Medulla oblongata (tissue), 1 donor: Measurements from ENCODE around the gene SDR39U1.

ENCODE experiments used
- DNase-seq: peaks from one replicate; pipeline ENCODE4 v3.0.0-alpha.2; 2015; ENCODE audit errors: extremely low spot score

Gene SDR39U1

DNA sequence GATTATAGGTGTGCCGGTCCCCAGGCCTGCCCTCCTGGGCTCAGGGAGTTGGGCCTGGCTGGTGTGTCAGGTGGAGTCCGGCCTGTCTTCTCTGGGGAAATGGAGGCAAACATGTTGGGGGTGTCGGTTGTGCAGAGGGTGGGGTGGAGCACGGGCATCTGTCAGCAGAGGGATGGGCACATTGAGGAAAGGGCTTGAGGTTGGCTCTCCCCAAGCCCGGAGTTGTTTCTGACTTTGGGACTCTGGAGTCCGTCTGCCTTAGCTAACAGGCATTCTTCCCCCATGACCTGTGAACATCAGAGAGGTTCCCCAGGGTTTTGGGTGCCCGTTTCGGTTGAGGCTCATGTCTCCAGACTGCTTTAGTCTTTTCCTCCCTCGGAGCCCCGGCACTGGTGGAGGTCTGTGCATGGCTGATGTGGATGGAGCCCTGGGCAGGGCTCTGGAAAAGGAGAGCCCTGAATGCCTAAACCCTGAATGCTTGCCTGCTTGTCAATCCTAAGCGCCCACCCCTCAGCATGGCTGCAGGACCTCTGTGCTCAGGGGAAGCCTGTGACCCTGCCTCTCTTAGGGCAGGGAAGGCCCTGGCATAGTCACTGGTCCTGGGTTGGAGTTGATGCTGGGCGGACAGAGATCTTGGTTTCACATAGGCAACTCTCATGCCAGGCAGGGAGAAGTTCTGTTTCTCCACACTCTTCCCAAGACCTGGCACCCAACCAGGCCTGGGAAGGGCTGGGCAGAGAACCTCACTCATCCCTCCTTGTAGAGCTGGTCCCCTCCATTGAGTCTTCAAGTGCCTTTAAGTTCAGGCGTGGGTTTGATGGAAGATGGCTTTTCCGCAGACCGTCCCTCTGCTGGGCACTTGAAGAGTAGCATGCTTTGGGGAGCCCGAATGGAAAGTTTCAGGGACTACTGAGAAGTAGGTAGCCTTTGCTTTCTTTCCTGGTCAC lies 30.9 kb downstream of the SDR39U1 start:
- no peak for DNase-seq

DNA sequence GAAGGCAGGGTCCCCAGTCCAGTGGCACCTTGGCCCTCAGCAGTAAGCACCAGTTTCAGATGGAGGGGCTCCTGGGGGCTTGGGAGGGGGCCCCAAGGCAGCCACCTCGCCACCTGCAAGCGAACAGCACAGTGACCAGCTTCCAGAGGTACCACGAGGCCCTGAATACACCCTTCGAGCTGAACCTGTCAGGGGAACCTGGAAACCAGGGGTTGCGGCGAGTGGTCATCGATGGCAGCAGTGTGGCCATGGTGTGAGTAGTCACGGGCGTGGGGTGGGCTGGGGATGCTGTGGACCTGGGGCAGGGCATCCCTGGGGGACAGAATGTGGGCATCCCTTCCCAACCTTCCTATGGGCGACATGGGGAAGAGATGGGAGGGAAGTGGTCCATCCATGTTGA lies 32.6 kb downstream of the SDR39U1 start:
- DNase-seq: no peak

- no peak for DNase-seq
Observed at GRCh38 chr14:24409192-24409591, 33.4 kb downstream of the SDR39U1 start.

GRCh38 chr14:24408764-24409163 lies 33.8 kb downstream of the SDR39U1 start:
- DNase-seq: no peak

- DNase-seq: no peak
Observed at GRCh38 chr14:24407608-24408325, 34.8 kb downstream of the SDR39U1 start.

DNA sequence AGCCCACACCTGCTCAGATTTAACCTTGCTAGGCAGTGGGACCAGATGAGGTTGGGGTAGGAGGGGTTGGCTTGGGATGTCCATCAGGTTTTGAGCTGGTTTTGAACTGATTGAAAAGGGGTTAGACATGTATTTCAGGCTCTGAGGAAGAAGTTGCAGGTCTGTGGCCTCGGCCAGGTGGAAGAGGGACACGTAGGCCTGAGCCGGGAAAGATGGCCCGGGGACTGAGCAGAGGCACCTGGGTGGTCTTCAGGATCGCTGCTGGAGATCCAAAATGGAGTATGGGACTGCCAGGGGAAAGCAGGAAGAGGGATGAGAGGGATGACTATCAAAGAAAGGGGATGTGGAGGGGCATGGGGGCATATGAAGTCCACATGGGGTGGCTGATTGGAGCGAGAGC lies 36.2 kb downstream of the SDR39U1 start:
- no peak for DNase-seq

GRCh38 chr14:24404814-24405213 lies 37.8 kb downstream of the SDR39U1 start:
- DNase-seq: no peak

DNA sequence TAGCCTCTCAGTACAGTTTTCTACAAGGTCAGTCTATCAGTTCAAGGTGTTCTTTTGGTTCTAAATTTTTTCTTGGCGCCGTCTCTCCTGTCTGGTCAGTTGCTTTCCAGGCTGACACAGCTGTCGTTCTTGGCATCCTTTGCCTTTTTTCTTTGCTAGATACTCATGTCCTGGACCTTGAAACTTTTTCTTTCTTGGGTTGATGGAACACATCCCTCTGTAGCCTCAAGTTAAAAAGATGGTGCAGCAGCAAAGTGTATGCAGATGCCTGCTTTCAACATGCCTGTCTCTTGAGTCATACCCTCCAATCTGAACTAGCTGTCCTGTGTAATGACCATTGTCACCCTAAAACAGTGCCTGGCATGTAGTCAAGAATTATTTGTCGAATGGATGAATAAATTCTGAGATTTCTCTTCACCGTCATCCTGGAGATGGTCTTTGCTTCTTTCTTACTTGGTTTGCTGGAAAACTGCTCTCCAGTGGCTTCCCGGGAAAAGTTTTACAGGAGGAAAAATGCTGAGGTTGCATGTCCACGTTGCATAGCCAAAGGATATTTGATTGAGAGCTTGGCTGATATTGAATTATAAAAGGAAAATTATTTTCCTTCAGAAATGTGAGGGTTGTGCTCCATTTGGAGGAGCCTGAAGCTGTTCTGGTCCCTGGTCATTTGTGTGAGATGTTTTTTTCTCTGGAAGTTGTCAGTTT lies 39.1 kb downstream of the SDR39U1 start:
- DNase-seq: no peak

- no peak for DNase-seq
Observed at GRCh38 chr14:24401810-24402702, 40.5 kb downstream of the SDR39U1 start.

DNA sequence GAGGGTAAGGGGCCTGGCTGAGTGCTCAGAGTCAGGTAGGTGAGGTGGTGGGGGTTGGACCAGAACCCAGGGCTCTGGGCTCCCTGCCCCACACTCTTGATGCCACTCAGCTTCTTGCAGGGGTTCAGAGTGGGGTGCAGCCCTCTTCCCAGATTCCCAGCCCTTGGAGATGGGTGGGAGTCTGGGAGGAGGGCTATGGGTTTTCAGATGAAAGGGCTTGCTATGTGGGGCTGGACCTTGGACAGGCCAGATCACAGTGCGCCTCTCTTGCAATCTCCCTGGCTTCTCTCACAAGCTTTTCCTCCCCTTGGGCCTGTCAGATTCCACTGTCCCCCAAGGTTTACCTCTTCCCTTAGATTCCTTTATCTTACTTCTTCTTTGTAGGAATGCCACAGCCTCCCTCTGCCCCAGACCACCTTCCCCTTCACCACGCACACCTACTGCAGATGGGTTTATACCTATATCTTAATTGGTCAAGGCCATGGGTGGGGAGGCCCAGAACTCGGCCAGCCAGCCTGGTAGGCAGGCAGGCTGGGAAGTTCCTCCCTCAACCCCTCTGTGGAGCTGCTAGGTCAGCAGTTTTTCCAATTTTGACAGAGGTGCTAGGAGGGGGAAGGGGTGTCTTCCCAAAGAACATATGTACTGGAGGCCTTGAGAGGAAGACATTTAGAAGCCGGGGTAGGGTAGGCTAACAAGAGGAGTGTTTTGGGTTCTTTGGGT lies 42.4 kb downstream of the SDR39U1 start:
- no peak for DNase-seq

DNA sequence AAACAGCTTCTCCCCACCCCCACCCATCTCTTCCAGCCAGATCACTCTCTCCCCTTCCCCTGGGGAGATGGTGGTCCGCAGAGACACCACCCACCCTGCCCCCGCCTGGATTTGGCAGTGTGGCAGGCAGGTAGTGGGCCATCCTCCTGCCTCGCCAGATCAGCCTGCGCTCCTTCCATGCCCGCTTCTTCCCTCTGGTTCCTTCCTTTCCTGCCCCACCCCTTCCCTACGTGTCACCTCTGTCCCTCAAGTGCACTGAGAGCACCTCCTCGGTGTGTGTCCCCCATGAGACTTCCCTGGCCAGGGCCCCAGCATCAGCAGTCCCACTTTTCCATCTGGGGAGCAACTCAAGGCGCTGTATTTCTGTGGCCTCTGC lies 43.1 kb downstream of the SDR39U1 start:
- DNase-seq: no peak

DNA sequence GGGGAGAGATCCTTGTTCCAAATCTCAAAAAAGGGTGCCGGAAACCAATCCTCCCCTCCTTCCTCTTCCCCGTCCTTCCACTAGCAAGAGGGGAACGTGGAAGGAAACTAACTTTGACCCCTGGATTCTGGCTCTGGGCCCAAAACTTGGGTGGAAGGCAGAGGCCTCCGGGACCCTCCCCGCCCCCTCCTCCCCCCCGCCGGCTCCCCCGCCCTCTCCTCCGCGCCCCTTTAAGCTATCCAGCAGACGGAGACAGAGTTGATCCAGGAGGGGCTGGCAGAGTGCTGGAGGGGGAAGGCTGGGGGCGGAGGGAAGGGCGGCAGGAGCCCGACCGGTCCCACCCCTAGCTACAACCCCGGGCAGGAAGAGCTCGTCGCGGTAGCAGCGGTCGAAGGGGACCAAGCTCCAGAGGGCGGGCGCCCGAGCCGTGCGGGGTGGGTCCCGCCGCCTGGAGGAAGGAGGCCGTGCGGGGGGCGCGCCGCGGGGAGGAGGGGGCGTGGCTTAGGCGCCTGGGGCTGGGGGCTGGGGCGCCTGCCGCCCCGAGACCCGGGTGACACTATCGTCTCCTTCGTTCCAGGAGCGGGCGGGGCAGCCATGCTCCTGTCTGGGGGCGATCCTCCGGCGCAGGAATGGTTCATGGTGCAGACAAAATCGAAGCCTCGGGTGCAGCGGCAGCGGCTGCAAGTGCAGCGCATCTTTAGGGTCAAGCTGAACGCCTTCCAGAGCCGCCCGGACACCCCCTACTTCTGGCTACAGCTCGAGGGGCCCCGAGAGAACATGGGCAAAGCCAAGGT lies 43.7 kb downstream of the SDR39U1 start, which contains the start of gene NYNRIN:
NYNRIN (plus strand) TSS at position 351 of the 794 bp plus-strand sequence; CDS start at position 595, 244 bp downstream.
- DNase-seq: peak; percentile 19

DNA sequence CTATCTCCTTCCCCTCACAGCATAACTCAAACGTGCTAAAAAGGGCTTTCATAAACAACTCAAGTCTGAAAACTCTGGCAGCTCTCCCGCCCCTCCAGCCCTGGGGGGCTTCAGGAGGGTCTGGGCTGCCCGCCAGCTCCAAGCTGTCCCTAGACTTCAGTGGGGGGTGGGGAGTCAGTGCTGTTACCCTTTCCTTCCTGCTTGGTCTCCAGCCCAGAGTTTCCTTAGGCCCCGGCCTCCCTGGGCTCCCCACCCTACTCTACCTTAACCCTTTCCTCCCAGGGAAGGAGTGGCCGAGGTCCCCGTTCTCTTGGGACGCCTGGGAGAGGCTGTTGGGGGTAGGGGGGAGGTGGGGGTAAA lies 44.3 kb downstream of the SDR39U1 start:
- no peak for DNase-seq

GRCh38 chr14:24397639-24398292 lies 44.8 kb downstream of the SDR39U1 start:
- DNase-seq: no peak

DNA sequence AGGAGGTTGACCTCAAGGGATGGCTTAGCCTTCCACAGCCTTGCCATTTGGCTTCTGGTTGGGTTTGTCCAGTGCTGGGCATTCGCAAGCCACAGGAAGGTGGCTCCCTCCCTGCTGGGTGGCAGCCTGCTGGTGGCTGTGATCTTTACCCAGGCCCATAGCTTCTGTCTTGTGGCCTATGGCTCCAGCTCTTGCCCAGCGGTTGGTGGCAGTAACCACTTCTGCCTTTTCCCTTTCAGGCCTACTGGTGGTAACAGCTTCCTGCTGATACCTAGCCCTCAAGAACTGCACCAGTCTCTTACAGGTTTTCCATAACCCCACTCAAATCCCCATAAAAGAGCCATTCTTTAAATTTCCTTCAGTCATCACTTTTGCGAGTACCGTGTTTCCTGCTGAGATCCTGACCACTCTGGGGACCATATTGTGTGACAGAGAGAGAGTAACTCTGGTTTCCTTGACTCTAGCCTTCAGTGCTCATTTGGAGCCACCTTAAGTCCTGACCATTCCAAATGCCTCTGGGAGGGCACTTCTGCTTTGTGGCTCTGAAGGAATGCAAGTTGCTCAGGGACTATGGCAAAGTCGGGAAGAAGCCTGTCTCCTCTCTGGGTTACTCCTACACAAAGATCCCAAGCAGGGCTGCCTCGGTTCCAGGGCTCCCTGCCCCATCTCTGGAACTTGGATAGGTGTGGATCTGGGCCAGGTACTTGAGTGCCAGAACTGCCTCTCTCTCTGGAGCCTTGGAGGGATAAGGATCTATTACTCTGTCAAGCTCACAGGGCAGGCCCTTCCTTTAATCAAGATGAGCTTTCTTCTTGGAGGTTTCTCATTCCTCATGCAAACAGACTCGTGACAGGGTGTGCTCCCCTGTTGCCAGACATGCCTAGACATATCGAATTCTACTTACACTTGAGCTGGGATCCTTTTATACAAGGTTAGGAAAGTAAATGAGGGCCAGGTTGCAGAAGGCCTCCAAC lies 46.7 kb downstream of the SDR39U1 start:
- no peak for DNase-seq

- no peak for DNase-seq
Observed at GRCh38 chr14:24394275-24394674, 48.3 kb downstream of the SDR39U1 start.

DNA sequence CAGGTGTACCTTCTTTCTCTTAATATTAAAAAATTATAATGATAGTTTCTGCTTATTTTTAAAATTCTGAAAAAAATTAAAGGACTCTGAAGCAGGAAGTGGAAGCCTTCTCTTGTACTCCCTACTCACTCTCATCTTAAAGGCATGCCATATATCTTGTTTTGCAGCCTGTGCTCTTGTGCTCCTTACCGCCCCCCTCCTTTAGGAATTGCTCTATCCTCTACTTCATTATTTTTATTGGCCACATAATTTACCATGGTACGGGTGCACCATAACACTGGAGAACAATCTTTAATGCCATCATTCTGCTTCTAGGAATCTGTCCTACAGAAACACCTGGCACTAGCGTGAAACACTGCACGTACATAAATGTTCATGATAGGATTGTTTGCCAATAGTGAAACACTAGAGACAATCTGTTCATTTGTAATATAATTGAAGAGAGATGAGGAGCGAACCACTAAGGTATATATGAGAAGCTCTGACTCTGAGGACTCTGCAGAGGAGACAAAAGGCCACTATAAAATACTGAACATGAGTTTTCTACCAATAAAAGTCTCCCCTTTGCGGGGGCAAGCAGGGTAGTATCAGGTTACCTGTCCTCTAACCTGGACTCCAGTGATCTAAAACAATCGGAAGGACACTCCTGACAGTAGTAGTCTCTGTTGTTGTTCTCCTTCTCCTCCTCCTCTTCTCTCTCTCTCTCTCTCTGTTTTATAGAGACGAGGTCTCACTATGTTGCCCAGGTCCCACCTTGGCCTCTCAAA lies 50.1 kb downstream of the SDR39U1 start:
- DNase-seq: no peak
